BE2C (cell line): ENCODE measurements around the gene CYP4F3.

ENCODE experiments used
- DNase-seq: peaks from one replicate; pipeline ENCODE4 v3.0.0-alpha.2; 2020
- H3K27me3 ChIP-seq: fragments of 250-450 bp; sonication (Bioruptor Pico); 2 replicates; pipeline ENCODE4 v1.5.1; 2020; ENCODE audit warnings: mild to moderate bottlenecking
- H3K36me3 ChIP-seq: fragments of 250-450 bp; sonication (Bioruptor Pico); 2 replicates; pipeline ENCODE4 v1.5.1; 2020; ENCODE audit warnings: mild to moderate bottlenecking
- H3K4me1 ChIP-seq: fragments of 250-450 bp; sonication (Bioruptor Pico); 2 replicates; pipeline ENCODE4 v1.5.1; 2020
- H3K4me3 ChIP-seq: 2 replicates; pipeline ENCODE4 v1.5.1; 2011; ENCODE audit warnings: low read depth, low read length
- H3K9me3 ChIP-seq: fragments of 250-450 bp; sonication (Bioruptor Pico); 2 replicates; pipeline ENCODE4 v1.5.1; 2020
- TF ChIP-seq, protein P1 (sequence below): IDR thresholded peaks from 2 replicates; pipeline ENCODE4 v1.5.1; 2012; ENCODE audit warnings: mild to moderate bottlenecking, low read depth, low read length

CYP4F3 gene

DNA sequence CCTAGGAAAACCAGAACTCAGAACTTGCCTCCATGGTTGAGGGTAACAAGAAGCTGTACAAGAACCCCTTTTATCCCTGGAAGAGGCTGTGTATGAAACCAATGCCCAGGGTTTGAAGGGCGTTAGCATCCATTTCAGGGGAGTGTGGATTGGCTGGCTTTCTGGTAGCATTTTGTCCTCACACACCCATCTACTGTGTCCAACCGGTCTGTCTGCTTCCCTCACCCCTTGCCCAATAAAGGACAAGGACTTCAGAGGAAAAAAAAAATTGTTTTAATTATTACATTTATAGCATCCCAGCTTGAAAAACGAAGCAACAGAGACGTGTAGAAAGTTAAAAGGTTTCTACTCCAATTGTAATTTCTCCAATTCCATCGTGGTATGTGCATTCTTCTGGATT lies 28.4 kb upstream of the CYP4F3 start:
- no peaks in the 10 kb centered on the region for H3K9me3 ChIP-seq
- H3K4me3 ChIP-seq, result no peak overlapping the region
- TF ChIP-seq, protein P1, sequence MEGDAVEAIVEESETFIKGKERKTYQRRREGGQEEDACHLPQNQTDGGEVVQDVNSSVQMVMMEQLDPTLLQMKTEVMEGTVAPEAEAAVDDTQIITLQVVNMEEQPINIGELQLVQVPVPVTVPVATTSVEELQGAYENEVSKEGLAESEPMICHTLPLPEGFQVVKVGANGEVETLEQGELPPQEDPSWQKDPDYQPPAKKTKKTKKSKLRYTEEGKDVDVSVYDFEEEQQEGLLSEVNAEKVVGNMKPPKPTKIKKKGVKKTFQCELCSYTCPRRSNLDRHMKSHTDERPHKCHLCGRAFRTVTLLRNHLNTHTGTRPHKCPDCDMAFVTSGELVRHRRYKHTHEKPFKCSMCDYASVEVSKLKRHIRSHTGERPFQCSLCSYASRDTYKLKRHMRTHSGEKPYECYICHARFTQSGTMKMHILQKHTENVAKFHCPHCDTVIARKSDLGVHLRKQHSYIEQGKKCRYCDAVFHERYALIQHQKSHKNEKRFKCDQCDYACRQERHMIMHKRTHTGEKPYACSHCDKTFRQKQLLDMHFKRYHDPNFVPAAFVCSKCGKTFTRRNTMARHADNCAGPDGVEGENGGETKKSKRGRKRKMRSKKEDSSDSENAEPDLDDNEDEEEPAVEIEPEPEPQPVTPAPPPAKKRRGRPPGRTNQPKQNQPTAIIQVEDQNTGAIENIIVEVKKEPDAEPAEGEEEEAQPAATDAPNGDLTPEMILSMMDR, result no peak

DNA sequence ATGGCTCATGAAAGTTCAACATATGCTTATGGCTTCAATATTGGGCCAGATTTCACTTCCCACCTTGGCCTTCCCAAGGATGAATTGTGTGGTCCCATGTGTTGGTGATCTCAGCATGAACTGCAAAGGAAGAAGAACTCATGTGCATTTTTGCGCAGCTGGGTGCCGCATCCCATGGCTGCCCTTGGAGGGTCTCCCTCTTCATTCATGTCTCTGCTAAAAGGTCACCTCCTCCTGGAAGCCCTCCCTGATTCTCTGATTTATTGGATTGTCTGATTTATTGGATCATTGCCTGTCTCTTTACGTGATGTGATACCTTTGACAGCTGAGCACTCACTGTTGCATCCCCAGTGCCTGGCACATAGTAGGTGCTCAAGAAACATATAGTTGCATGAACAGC lies 27.4 kb upstream of the CYP4F3 start:
- Histone ChIP-seq H3K4me1 (no peaks in the 10 kb centered on the region), H3K36me3 (no peaks in the 10 kb centered on the region), H3K27me3 (peaks cover 3% of the 10 kb centered on the region; the same call in 1 of the 2 replicates), H3K9me3 (no peaks in the 10 kb centered on the region), H3K4me3 (no peak overlapping the region)
- TF ChIP-seq, protein P1, result no peak
- DNase-seq, result no peak

More for the DNA sequence above, 28.4 kb upstream of the CYP4F3 start:
- DNase-seq, result no peak
- H3K4me1 ChIP-seq, result no peaks in the 10 kb centered on the region
- no peaks in the 10 kb centered on the region for H3K36me3 ChIP-seq
- peaks cover 3% of the 10 kb centered on the region; the same call in 1 of the 2 replicates for H3K27me3 ChIP-seq

DNA sequence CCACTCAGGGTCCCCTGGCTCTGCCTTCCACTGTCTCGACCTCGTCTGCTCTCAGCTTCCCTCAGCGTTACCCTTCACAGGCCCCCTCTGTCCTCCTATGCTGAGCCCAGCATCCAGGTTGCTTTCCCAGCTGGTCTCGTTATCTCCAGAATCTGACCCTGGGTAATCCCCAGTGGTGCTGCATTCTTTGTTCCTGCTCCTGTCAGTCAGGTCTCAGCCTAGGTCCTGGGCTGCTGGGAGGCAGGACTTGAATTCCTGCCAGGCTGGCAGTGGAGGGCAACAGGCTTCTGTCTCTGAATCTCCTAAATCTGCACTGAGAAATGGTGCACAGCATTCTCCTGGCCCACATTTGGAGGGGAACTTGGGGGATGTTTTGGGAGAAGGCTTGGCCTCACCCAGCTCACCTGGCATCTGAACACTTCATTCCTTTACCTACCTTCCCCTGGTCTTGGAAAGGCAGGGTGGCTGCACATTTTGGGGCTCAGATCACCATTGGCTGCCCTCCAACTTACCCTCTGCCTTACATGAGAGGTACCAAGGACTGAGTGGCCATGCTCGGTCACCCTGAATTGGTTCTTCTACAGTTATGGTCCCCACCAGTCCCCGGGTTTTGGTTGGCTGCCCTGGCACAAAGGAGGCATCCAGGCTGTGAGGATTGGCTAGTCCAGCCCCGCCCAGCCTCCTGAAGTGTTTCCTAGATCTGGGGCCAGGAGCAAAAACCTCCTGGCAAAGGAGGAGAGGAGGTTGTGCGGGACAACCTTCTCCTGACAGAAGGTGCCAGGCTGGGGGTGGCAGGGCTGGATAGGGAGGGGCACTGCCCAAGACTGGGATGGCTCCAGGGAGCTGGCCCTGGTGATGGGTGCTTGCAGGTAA lies 26.0 kb upstream of the CYP4F3 start, which contains the start of gene CYP4F8:
Gene CYP4F8 (plus strand): TSS at position 712 of the 873 bp plus-strand sequence. CDS start 399 bp downstream, outside the sequence.
- TF ChIP-seq, protein P1, result no peak
- H3K4me1 ChIP-seq, result no peaks in the 10 kb centered on the region
- no peaks in the 10 kb centered on the region for H3K36me3 ChIP-seq
- no peak within 1 kb of the TSS for H3K4me3 ChIP-seq
- no peaks in the 10 kb centered on the region for H3K9me3 ChIP-seq
- no peak for DNase-seq
- H3K27me3 ChIP-seq, result peaks cover 3% of the 10 kb centered on the region; the same call in 1 of the 2 replicates

DNA sequence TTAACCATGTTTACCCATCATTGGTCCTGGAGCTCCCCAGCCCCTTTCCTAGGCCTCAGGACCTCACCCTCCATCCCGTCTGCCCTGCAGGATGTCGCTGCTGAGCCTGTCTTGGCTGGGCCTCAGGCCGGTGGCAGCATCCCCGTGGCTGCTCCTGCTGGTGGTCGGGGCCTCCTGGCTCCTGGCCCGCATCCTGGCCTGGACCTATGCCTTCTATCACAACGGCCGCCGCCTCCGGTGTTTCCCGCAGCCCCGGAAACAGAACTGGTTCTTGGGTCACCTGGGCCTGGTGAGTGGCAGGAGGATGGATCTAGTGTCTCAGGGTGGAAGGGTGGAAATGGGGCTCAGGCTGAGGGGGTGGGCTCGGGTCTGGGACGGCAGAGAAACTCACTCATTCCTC lies 25.2 kb upstream of the CYP4F3 start:
- H3K4me1 ChIP-seq, result no peaks in the 10 kb centered on the region
- TF ChIP-seq, protein P1, result no peak
- no peak overlapping the region for H3K4me3 ChIP-seq
- H3K27me3 ChIP-seq, result peaks cover 3% of the 10 kb centered on the region; the same call in 1 of the 2 replicates
- no peak for DNase-seq
- no peaks in the 10 kb centered on the region for H3K9me3 ChIP-seq
- H3K36me3 ChIP-seq, result no peaks in the 10 kb centered on the region

DNA sequence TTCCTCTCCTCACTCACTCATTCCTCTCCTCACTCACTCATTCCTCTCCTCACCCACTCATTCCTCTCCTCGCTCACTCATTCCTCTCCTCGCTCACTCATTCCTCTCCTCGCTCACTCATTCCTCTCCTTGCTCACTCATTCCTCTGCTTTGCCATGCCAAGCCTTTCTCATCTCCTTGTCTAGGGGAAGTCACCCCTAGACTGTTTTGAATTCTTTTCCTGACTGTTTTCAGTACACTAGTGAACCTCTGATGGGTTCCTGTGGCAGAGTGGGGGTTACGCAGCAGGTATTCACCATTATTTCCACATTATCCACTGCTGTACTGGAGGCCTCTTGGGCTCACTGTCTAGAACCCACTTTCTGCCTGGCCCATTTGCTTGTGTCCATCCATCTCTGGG lies 24.5 kb upstream of the CYP4F3 start:
- no peak for DNase-seq
- Histone ChIP-seq H3K4me1 (no peaks in the 10 kb centered on the region), H3K4me3 (no peak overlapping the region), H3K9me3 (no peaks in the 10 kb centered on the region), H3K27me3 (no peaks in the 10 kb centered on the region), H3K36me3 (no peaks in the 10 kb centered on the region)
- TF ChIP-seq, protein P1, result no peak
